Endothelial cell of umbilical vein (primary cell): ENCODE data around the gene CPA1. TPM values are rescaled to one million over a fixed set of nuclear protein-coding genes. Genes with fewer than 3 reads are reported as not detected.

ENCODE experiments used
- BruUV-seq: library from RNA; stranded (reverse); fragments of 400-500 nt; replicated peaks from 2 replicates; lab custom pipeline; 2021; lab: Mats Ljungman, UMichigan
- CTCF ChIA-PET: fragments of 300-600, 350-600 bp; sonication (Branson Sonifier 250); formaldehyde crosslinking; loops from one replicate; lab custom pipeline; 2021; ENCODE audit warnings: antibody characterized with exemption, inconsistent platforms; lab: Charles Lee
- POLR2A ChIA-PET: fragments of 300-600, 350-600 bp; sonication (Branson Sonifier 250); formaldehyde crosslinking; loops from one replicate; lab custom pipeline; 2021; ENCODE audit warnings: antibody characterized with exemption, inconsistent platforms; lab: Charles Lee
- DNase-seq: peaks from one replicate; pipeline ENCODE4 v3.0.0-alpha.2; 2011; ENCODE audit warnings: low read depth, low spot score
- FAIRE-seq: peaks from 2 replicates; lab custom pipeline; 2011; peaks lifted over from hg19 to GRCh38; lab: Jason Lieb, UNC
- H2AFZ ChIP-seq: 2 replicates; pipeline ENCODE4 v1.6.0; 2012; ENCODE audit warnings: low read depth, low read length, control low read depth, inconsistent platforms
- H3K27ac ChIP-seq: 2 replicates; pipeline ENCODE4 v1.5.1; 2011; ENCODE audit warnings: low read depth, mild to moderate bottlenecking, control low read depth, low read length, moderate library complexity; ENCODE audit not compliant: insufficient read depth
- H3K27me3 ChIP-seq, 2 experiments: 2 replicates each; pipeline versions ENCODE4 v1.6.0 to v1.6.1; 2011; ENCODE audit warnings: low read length in 2 of 2, mixed read lengths in 1 of 2; ENCODE audit not compliant: control insufficient read depth in 2 of 2, insufficient read depth in 2 of 2
- H3K36me3 ChIP-seq, 2 experiments: 2 replicates in 1 of 2; 3 replicates in 1 of 2; pipeline ENCODE4 v1.5.1; 2011; ENCODE audit warnings: low read length in 2 of 2, mild to moderate bottlenecking in 1 of 2, moderate library complexity in 1 of 2; ENCODE audit not compliant: control insufficient read depth in 2 of 2, insufficient read depth in 2 of 2; ENCODE audit errors: extremely low read depth in 1 of 2
- H3K4me1 ChIP-seq: 3 replicates; pipeline ENCODE4 v1.5.1; 2011; ENCODE audit warnings: mild to moderate bottlenecking, low read length; ENCODE audit not compliant: control insufficient read depth, insufficient read depth; ENCODE audit errors: extremely low read depth
- H3K4me2 ChIP-seq: 2 replicates; pipeline ENCODE4 v1.6.1; 2011; ENCODE audit warnings: low read length, control low read depth, mixed read lengths; ENCODE audit not compliant: insufficient read depth
- H3K4me3 ChIP-seq, 3 experiments: fragments of 200-600 bp in 1 of 3; sonication (generic), shearing (Covaris generic) in 1 of 3; replicated peaks in 1 of 3; 2 replicates each; pipeline ENCODE4 v1.5.1; 2011 to 2016; ENCODE audit warnings: control low read depth in 3 of 3, low read length in 3 of 3, mild to moderate bottlenecking in 2 of 3, inconsistent platforms in 1 of 3, low read depth in 1 of 3, moderate library complexity in 1 of 3; ENCODE audit not compliant: insufficient read depth in 1 of 3
- H3K79me2 ChIP-seq: 2 replicates; pipeline ENCODE4 v1.6.0; 2012; ENCODE audit warnings: low read length, inconsistent platforms; ENCODE audit not compliant: control insufficient read depth, insufficient read depth
- H3K9ac ChIP-seq: replicated peaks from 2 replicates; pipeline ENCODE3; 2011; ENCODE audit warnings: low read length, control low read depth; ENCODE audit not compliant: insufficient read depth; ENCODE audit errors: extremely low read depth
- H3K9me1 ChIP-seq: replicated peaks from 3 replicates; pipeline ENCODE4 v1.6.0; 2011; ENCODE audit warnings: mild to moderate bottlenecking, low read length; ENCODE audit not compliant: control insufficient read depth, insufficient read depth; ENCODE audit errors: extremely low read depth
- H3K9me3 ChIP-seq: replicated peaks from 2 replicates; pipeline ENCODE4 v1.5.1; 2012; ENCODE audit warnings: low read length, inconsistent platforms; ENCODE audit not compliant: control insufficient read depth, insufficient read depth
- H4K20me1 ChIP-seq: replicated peaks from 2 replicates; pipeline ENCODE3; 2011; ENCODE audit warnings: mild to moderate bottlenecking, low read length; ENCODE audit not compliant: control insufficient read depth, insufficient read depth; ENCODE audit errors: extremely low read depth
- EZH2 ChIP-seq: IDR thresholded peaks from 2 replicates; pipeline ENCODE4 v1.6.1; 2012; ENCODE audit warnings: borderline replicate concordance, low read depth, mild to moderate bottlenecking, moderate library complexity, low read length, inconsistent platforms; ENCODE audit not compliant: severe bottlenecking
- FOS ChIP-seq: IDR thresholded peaks from 2 replicates; pipeline ENCODE4 v1.6.1; 2011; ENCODE audit warnings: mild to moderate bottlenecking, low read length, moderate library complexity, borderline replicate concordance; ENCODE audit not compliant: insufficient read depth
- GATA2 ChIP-seq: IDR thresholded peaks from 2 replicates; pipeline ENCODE4 v1.7.0; 2011; ENCODE audit warnings: low read depth, mild to moderate bottlenecking, moderate library complexity, mixed read lengths, low read length; ENCODE audit not compliant: insufficient read length, insufficient read depth
- JUN ChIP-seq: IDR thresholded peaks from 2 replicates; pipeline ENCODE4 v1.6.1; 2011; ENCODE audit warnings: borderline replicate concordance, low read depth; ENCODE audit not compliant: insufficient read length, insufficient read depth
- MYC ChIP-seq: IDR thresholded peaks from one replicate; pipeline ENCODE4 v1.6.1; 2011; ENCODE audit warnings: mild to moderate bottlenecking, low read depth, low read length
- POLR2A ChIP-seq: IDR thresholded peaks from 2 replicates; pipeline ENCODE4 v1.6.1; 2012; ENCODE audit warnings: low read depth, mild to moderate bottlenecking, control low read depth, low read length
- POLR2AphosphoS5 ChIP-seq: IDR thresholded peaks from 2 replicates; pipeline ENCODE4 v1.6.1; 2012; ENCODE audit warnings: low read depth, mild to moderate bottlenecking, control low read depth, low read length, moderate library complexity; ENCODE audit not compliant: insufficient read depth
- dilution Hi-C: fragments of 300-500 bp; cut with MboI; formaldehyde crosslinking; loops from one replicate; pipeline ENCODE4 v1.15.0; 2019; ENCODE audit warnings: low sequenced_read_pairs; ENCODE audit not compliant: extremely low pct_ligation_motif_present
- intact Hi-C: fragments of 100-400 bp; cut with micrococcal nuclease; formaldehyde crosslinking; loops from one replicate; pipeline ENCODE4 v1.10.0; 2022
- polyA plus RNA-seq, 4 experiments: library from polyadenylated mRNA; depleted of rRNA in 3 of 4; stranded (reverse) in 3 of 4; unstranded in 1 of 4; fragments of >200 nt; gene quantifications; 2 replicates each; pipeline versions ENCODE4 v1.2.1 to v1.2.3, GENCODE V29; 2011 to 2012; ENCODE audit warnings: missing spikeins in 1 of 4
- total RNA-seq: library from RNA; stranded (reverse); gene quantifications from 2 replicates; pipeline ENCODE4 v1.2.3, GENCODE V29; 2021
- TF ChIP-seq, protein P1 (sequence below): IDR thresholded peaks from 2 replicates; pipeline ENCODE4 v1.6.1; 2011; ENCODE audit not compliant: insufficient read depth, insufficient read length
- TF ChIP-seq, protein P2 (sequence below), 2 donors: IDR thresholded peaks; 1 replicate in 1 of 2; 2 replicates in 1 of 2; pipeline ENCODE4 v1.5.1; 2011; ENCODE audit warnings: low read length in 2 of 2, mild to moderate bottlenecking in 2 of 2, moderate library complexity in 2 of 2, control low read depth in 1 of 2, inconsistent platforms in 1 of 2, low read depth in 1 of 2; ENCODE audit not compliant: insufficient read depth in 1 of 2; ENCODE audit errors: extremely low read depth in 1 of 2

CPA1 gene
- total and polyA plus RNA-seq, 2 donors (not counting 3 experiments of a cell fraction or from before 2014, with no cell fraction given): not detected

- Histone ChIP-seq H3K4me1 (peaks cover 4% of the 10 kb centered on the region), H4K20me1 (no peaks in the 10 kb centered on the region), H3K4me2 (no peak overlapping the region), H3K9me1 (no peaks in the 10 kb centered on the region), H3K36me3 (no peaks in the 10 kb centered on the region), H3K9ac (no peak overlapping the region), H3K79me2 (no peaks in the 10 kb centered on the region), H3K27me3 (no peaks in the 10 kb centered on the region), H3K9me3 (no peaks in the 10 kb centered on the region), H2AFZ (no peak overlapping the region), H3K27ac (no peak overlapping the region), H3K4me3 (no peak overlapping the region)
- CTCF ChIA-PET: no interaction called here
- no TSS peak for BruUV-seq
- DNase-seq (no peak), FAIRE-seq (no peak)
- no peak for TF ChIP-seq EZH2
- no peak for TF ChIP-seq FOS
- TF ChIP-seq, protein P1, sequence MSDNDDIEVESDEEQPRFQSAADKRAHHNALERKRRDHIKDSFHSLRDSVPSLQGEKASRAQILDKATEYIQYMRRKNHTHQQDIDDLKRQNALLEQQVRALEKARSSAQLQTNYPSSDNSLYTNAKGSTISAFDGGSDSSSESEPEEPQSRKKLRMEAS: no peak
- no peak for TF ChIP-seq POLR2AphosphoS5
- TF ChIP-seq JUN: no peak
- TF ChIP-seq MYC: no peak
- TF ChIP-seq GATA2: no peak
- TF ChIP-seq, protein P2, sequence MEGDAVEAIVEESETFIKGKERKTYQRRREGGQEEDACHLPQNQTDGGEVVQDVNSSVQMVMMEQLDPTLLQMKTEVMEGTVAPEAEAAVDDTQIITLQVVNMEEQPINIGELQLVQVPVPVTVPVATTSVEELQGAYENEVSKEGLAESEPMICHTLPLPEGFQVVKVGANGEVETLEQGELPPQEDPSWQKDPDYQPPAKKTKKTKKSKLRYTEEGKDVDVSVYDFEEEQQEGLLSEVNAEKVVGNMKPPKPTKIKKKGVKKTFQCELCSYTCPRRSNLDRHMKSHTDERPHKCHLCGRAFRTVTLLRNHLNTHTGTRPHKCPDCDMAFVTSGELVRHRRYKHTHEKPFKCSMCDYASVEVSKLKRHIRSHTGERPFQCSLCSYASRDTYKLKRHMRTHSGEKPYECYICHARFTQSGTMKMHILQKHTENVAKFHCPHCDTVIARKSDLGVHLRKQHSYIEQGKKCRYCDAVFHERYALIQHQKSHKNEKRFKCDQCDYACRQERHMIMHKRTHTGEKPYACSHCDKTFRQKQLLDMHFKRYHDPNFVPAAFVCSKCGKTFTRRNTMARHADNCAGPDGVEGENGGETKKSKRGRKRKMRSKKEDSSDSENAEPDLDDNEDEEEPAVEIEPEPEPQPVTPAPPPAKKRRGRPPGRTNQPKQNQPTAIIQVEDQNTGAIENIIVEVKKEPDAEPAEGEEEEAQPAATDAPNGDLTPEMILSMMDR (IDR thresholded peaks at IDR 0.05; ENCODE audit: extremely low read depth in 1 of 2, insufficient read depth in 1 of 2, low read depth in 1 of 2, low read length in 2 of 2): no peak
- TF ChIP-seq POLR2A: no peak
- dilution Hi-C loops: no loop called here
- POLR2A ChIA-PET: no interaction called here
- intact Hi-C loops: no loop called here
These were observed 20.9 kb upstream of the CPA1 start for GRCh38 chr7:130359276-130359857.
